Measurements from ENCODE around the gene DOLK. TPM values are rescaled to one million over a fixed set of nuclear protein-coding genes. Genes with fewer than 3 reads are reported as not detected.

DOLK gene
- total RNA-seq, 1 experiment from 2014 or later = 20.1 TPM

GRCh38 chr9:128927731-128928411 lies 19.5 kb downstream of the DOLK start:
- WGBS (ENCODE audit: extremely low coverage, insufficient read length, low lambda C conversion rate) = no CpG with 5 or more reads among the region's 10 CpGs

More at GRCh38 chr9:128927731-128928411, 19.5 kb downstream of the DOLK start:
- no peak overlapping the region for H2BK12ac ChIP-seq (ENCODE audit: insufficient read length, low read depth, low read length)
- peak; percentile 82 for DNase-seq
- peaks cover 0 to 3% (median 0%) of the 10 kb centered on the region in 3 experiments; a peak in 1 of 7 replicates for H3K36me3 Mint-ChIP-seq (ENCODE audit: insufficient read depth in 1 of 3, low read depth in 3 of 3)
- no peak overlapping the region for H2BK120ac ChIP-seq (ENCODE audit: low read depth, low read length, poor library complexity, severe bottlenecking)
- H3K9me3 Mint-ChIP-seq = no peaks in the 10 kb centered on the region
- H4K5ac ChIP-seq (ENCODE audit: insufficient read length, low read depth, low read length) = no peak overlapping the region
- H3K79me2 ChIP-seq (ENCODE audit: insufficient read depth, low read length) = no peaks in the 10 kb centered on the region
- no peak overlapping the region for H4K8ac ChIP-seq (replicated peaks; ENCODE audit: insufficient read length, low read depth, low read length)
- H2AFZ ChIP-seq (ENCODE audit: low read length) = no peak overlapping the region
- H3K14ac ChIP-seq (ENCODE audit: insufficient read depth, low read length) = no peak overlapping the region
- no peaks in the 10 kb centered on the region for H3K9me3 ChIP-seq (ENCODE audit: control insufficient read depth, low read depth, low read length)
- peak; percentile 90 for TF ChIP-seq CTCF (conservative IDR thresholded peaks at IDR 0.05)
- no peak overlapping the region for H2BK15ac ChIP-seq (ENCODE audit: low read depth, low read length)
- no peak overlapping the region for H3T11ph ChIP-seq (ENCODE audit: low read length)
- no peaks in the 10 kb centered on the region for H3K79me1 ChIP-seq (ENCODE audit: insufficient read depth, low read depth, low read length, poor library complexity, severe bottlenecking)
- peaks cover 5 to 6% of the 10 kb centered on the region in 2 experiments for H3K4me1 Mint-ChIP-seq
- H3K27ac Mint-ChIP-seq = peak overlapping the region; percentile 65 to 93 (median 78); a peak in 6 of 7 replicates
- no peaks in the 10 kb centered on the region for H3K23me2 ChIP-seq (ENCODE audit: insufficient read length, low read depth, low read length, poor library complexity, severe bottlenecking)
- no peak overlapping the region for H3K18ac ChIP-seq (ENCODE audit: insufficient read length, low read depth, low read length)
- no peak overlapping the region for H2AK5ac ChIP-seq (ENCODE audit: insufficient read length, low read length)
- no peak overlapping the region for H3K9ac ChIP-seq (ENCODE audit: extremely low read depth, insufficient read length, low read length)
- no peaks in the 10 kb centered on the region for H3K4me1 ChIP-seq (ENCODE audit: insufficient read depth, low read length)
- no peaks in the 10 kb centered on the region for H3K27me3 ChIP-seq (ENCODE audit: insufficient read depth, low read length)
- no peaks in the 10 kb centered on the region; the same call in 1 of the 2 replicates for H3K27me3 Mint-ChIP-seq (ENCODE audit: low read depth)
- no peak overlapping the region for H3K56ac ChIP-seq (ENCODE audit: insufficient read length, low read depth, low read length)
- H4K20me1 ChIP-seq (ENCODE audit: control insufficient read depth, insufficient read depth, insufficient read length) = no peaks in the 10 kb centered on the region
- no peak overlapping the region for H2BK5ac ChIP-seq (ENCODE audit: insufficient read length, low read length)
- H2BK20ac ChIP-seq (ENCODE audit: low read depth, low read length, poor library complexity, severe bottlenecking) = no peak overlapping the region
- H3K4ac ChIP-seq (ENCODE audit: low read depth, low read length) = no peak overlapping the region
- no peak overlapping the region for H3K4me2 ChIP-seq (ENCODE audit: insufficient read depth, insufficient read length, low read length)
- H4K91ac ChIP-seq (ENCODE audit: insufficient read length, low read depth, low read length) = no peak overlapping the region
- no peak overlapping the region for H3K23ac ChIP-seq (ENCODE audit: insufficient read length, low read depth, low read length)
- peak overlapping the region in 1 of 2 experiments; percentile 41; a peak in 2 of 5 replicates for H3K4me3 Mint-ChIP-seq
- no peak overlapping the region for H3K27ac ChIP-seq (ENCODE audit: insufficient read length, low read depth, low read length)
